Caco-2 (cell line): ENCODE measurements around the gene TNFSF11. TPM values are rescaled to one million over a fixed set of nuclear protein-coding genes. Genes with fewer than 3 reads are reported as not detected.

Experiments used
- BruUV-seq: library from RNA; stranded (reverse); fragments of 400-500 nt; replicated peaks from 2 replicates; lab custom pipeline; 2021; lab: Mats Ljungman, UMichigan
- CTCF ChIA-PET: fragments of 300-600 bp; sonication (Branson Sonifier 250); formaldehyde crosslinking; loops from one replicate; lab custom pipeline; 2022; ENCODE audit warnings: antibody characterized with exemption; lab: Charles Lee
- POLR2A ChIA-PET: fragments of 300-600 bp; sonication (Branson Sonifier 250); formaldehyde crosslinking; loops from one replicate; lab custom pipeline; 2022; ENCODE audit warnings: antibody characterized with exemption; lab: Charles Lee
- DNase-seq, 2 experiments: peaks; one replicate each; pipeline versions ENCODE4 v3.0.0 to v3.0.0-alpha.2; 2020 to 2022
- H3K27me3 ChIP-seq: replicated peaks from 2 replicates; pipeline ENCODE4 v1.6.0; 2011; ENCODE audit warnings: low read length; ENCODE audit not compliant: control insufficient read depth, insufficient read depth
- H3K36me3 ChIP-seq: 2 replicates; pipeline ENCODE4 v1.5.1; 2011; ENCODE audit warnings: low read length; ENCODE audit not compliant: control insufficient read depth, insufficient read depth
- H3K4me1 ChIP-seq: fragments of 250-450 bp; sonication (Bioruptor Pico); 2 replicates; pipeline ENCODE4 v1.5.1; 2020; ENCODE audit warnings: mild to moderate bottlenecking
- H3K4me3 ChIP-seq: 2 replicates; pipeline ENCODE4 v1.5.1; 2011; ENCODE audit warnings: low read depth, mild to moderate bottlenecking, control low read depth, low read length
- H3K9me3 ChIP-seq: fragments of 250-450 bp; sonication (Bioruptor Pico); 2 replicates; pipeline ENCODE4 v1.5.1; 2020; ENCODE audit warnings: mild to moderate bottlenecking, moderate library complexity
- H3K27ac Mint-ChIP-seq: one replicate; pipeline ENCODE4 v1.8.0; 2022; ENCODE audit warnings: mixed read lengths; ENCODE audit not compliant: unreplicated experiment
- H3K27me3 Mint-ChIP-seq: one replicate; pipeline ENCODE4 v1.8.0; 2022; ENCODE audit warnings: mixed read lengths; ENCODE audit not compliant: insufficient read depth, unreplicated experiment
- H3K36me3 Mint-ChIP-seq: one replicate; pipeline ENCODE4 v1.8.0; 2022; ENCODE audit warnings: mild to moderate bottlenecking, mixed read lengths; ENCODE audit not compliant: insufficient read depth, unreplicated experiment
- H3K4me1 Mint-ChIP-seq: one replicate; pipeline ENCODE4 v1.8.0; 2022; ENCODE audit warnings: low read depth, mixed read lengths; ENCODE audit not compliant: unreplicated experiment
- H3K4me3 Mint-ChIP-seq: one replicate; pipeline ENCODE4 v1.8.0; 2022; ENCODE audit warnings: mild to moderate bottlenecking, moderate library complexity, mixed read lengths; ENCODE audit not compliant: unreplicated experiment
- H3K9me3 Mint-ChIP-seq: one replicate; pipeline ENCODE4 v1.8.0; 2022; ENCODE audit warnings: mixed read lengths; ENCODE audit not compliant: unreplicated experiment
- CTCF ChIP-seq, 2 experiments: fragments of 200-600 bp in 1 of 2; IDR thresholded peaks; 1 replicate in 1 of 2; 2 replicates in 1 of 2; pipeline versions ENCODE4 v1.5.1 to v1.8.0; 2011 to 2022; ENCODE audit warnings: antibody characterized with exemption in 1 of 2, control low read depth in 1 of 2, inconsistent platforms in 1 of 2, low read depth in 1 of 2, low read length in 1 of 2, mild to moderate bottlenecking in 1 of 2, moderate library complexity in 1 of 2; ENCODE audit not compliant: insufficient read depth in 1 of 2, severe bottlenecking in 1 of 2, unreplicated experiment in 1 of 2
- intact Hi-C: fragments of 100-400 bp; cut with micrococcal nuclease; formaldehyde crosslinking; loops from one replicate; pipeline ENCODE4 v1.10.0; 2022; ENCODE audit not compliant: unreplicated experiment
- total RNA-seq: library from RNA; stranded (reverse); gene quantifications from 2 replicates; pipeline ENCODE4 v1.2.3, GENCODE V29; 2022

The TNFSF11 gene
- total RNA-seq, 1 experiment from 2014 or later: not detected

- CTCF ChIA-PET: no interaction called here
- intact Hi-C loops: no loop called here
Observed at GRCh38 chr13:42653679-42654078, 79.7 kb downstream of the TNFSF11 start.

GRCh38 chr13:42654212-42654611 is 80.3 kb downstream of the TNFSF11 start:
- H3K27me3 ChIP-seq: no peaks in the 10 kb centered on the region

More at GRCh38 chr13:42653679-42654078, 79.7 kb downstream of the TNFSF11 start:
- DNase-seq: no peak
- no peaks in the 10 kb centered on the region for H3K36me3 ChIP-seq
- no TSS peak for BruUV-seq
- Mint-ChIP-seq H3K9me3 (no peaks in the 10 kb centered on the region), H3K27ac (no peak overlapping the region), H3K4me1 (no peaks in the 10 kb centered on the region), H3K4me3 (no peak overlapping the region), H3K27me3 (peaks cover 34% of the 10 kb centered on the region), H3K36me3 (no peaks in the 10 kb centered on the region)
- no peak for TF ChIP-seq CTCF (IDR thresholded peaks at IDR 0.05; ENCODE audit: insufficient read depth in 1 of 2, low read depth in 1 of 2, low read length in 1 of 2, severe bottlenecking in 1 of 2, unreplicated experiment in 1 of 2)
- H3K27me3 ChIP-seq: no peaks in the 10 kb centered on the region
- POLR2A ChIA-PET: no interaction called here
- H3K4me1 ChIP-seq: no peaks in the 10 kb centered on the region
- H3K9me3 ChIP-seq: no peaks in the 10 kb centered on the region
- H3K4me3 ChIP-seq: no peak overlapping the region

GRCh38 chr13:42654722-42655121 is 80.8 kb downstream of the TNFSF11 start:
- H3K36me3 Mint-ChIP-seq: no peaks in the 10 kb centered on the region
- H3K4me1 ChIP-seq: no peaks in the 10 kb centered on the region
- TF ChIP-seq CTCF (IDR thresholded peaks at IDR 0.05; ENCODE audit: insufficient read depth in 1 of 2, low read depth in 1 of 2, low read length in 1 of 2, severe bottlenecking in 1 of 2, unreplicated experiment in 1 of 2): no peak
- ChIA-PET CTCF (no interaction called here), POLR2A (no interaction called here)
- H3K9me3 ChIP-seq: no peaks in the 10 kb centered on the region
- no TSS peak for BruUV-seq
- H3K36me3 ChIP-seq: no peaks in the 10 kb centered on the region
- H3K4me1 Mint-ChIP-seq: no peaks in the 10 kb centered on the region
- H3K27ac Mint-ChIP-seq: no peak overlapping the region
- no peak overlapping the region for H3K4me3 Mint-ChIP-seq
- peaks cover 41% of the 10 kb centered on the region for H3K27me3 Mint-ChIP-seq
- intact Hi-C loops: no loop called here
- no peak for DNase-seq
- H3K27me3 ChIP-seq: no peaks in the 10 kb centered on the region
- no peaks in the 10 kb centered on the region for H3K9me3 Mint-ChIP-seq
- no peak overlapping the region for H3K4me3 ChIP-seq

More at GRCh38 chr13:42654212-42654611, 80.3 kb downstream of the TNFSF11 start:
- Histone ChIP-seq H3K4me1 (no peaks in the 10 kb centered on the region), H3K36me3 (no peaks in the 10 kb centered on the region), H3K4me3 (no peak overlapping the region), H3K9me3 (no peaks in the 10 kb centered on the region)
- BruUV-seq: no TSS peak
- DNase-seq: no peak
- H3K27ac Mint-ChIP-seq: no peak overlapping the region
- CTCF ChIA-PET: no interaction called here
- H3K27me3 Mint-ChIP-seq: peaks cover 38% of the 10 kb centered on the region
- H3K4me3 Mint-ChIP-seq: no peak overlapping the region
- POLR2A ChIA-PET: no interaction called here
- TF ChIP-seq CTCF (IDR thresholded peaks at IDR 0.05; ENCODE audit: insufficient read depth in 1 of 2, low read depth in 1 of 2, low read length in 1 of 2, severe bottlenecking in 1 of 2, unreplicated experiment in 1 of 2): no peak
- no peaks in the 10 kb centered on the region for H3K9me3 Mint-ChIP-seq
- H3K36me3 Mint-ChIP-seq: no peaks in the 10 kb centered on the region
- no peaks in the 10 kb centered on the region for H3K4me1 Mint-ChIP-seq
- intact Hi-C loops: no loop called here
